HG03108 (cell line): ENCODE data around the gene MYLK.
"Not testable (repeated sequence)": the region's sequence is repeated elsewhere in the genome, so short reads cannot be mapped to it uniquely, and the experiment has no call there.

Experiments used
- ATAC-seq: cut with Tn5 transposase; IDR thresholded peaks from one replicate; pipeline ENCODE4 v1.9.1; 2021; ENCODE audit warnings: moderate library complexity; ENCODE audit not compliant: unreplicated experiment

MYLK gene

GRCh38 chr3:123753286-123753685, 130.8 kb downstream of the MYLK start:
- no peak for ATAC-seq

- ATAC-seq, result no peak
Observed at GRCh38 chr3:123752228-123752627, 131.9 kb downstream of the MYLK start.

GRCh38 chr3:123751433-123751832, 132.7 kb downstream of the MYLK start:
- no peak for ATAC-seq

GRCh38 chr3:123750659-123751420, 133.3 kb downstream of the MYLK start:
- ATAC-seq, result no peak

- ATAC-seq, result no peak
Observed at GRCh38 chr3:123750209-123750608, 133.9 kb downstream of the MYLK start.

- no peak for ATAC-seq
Observed at GRCh38 chr3:123749711-123750110, 134.4 kb downstream of the MYLK start.

- no peak for ATAC-seq
Observed at GRCh38 chr3:123745184-123745855, 138.8 kb downstream of the MYLK start.

- ATAC-seq, result no peak
Observed at GRCh38 chr3:123744064-123744463, 140.1 kb downstream of the MYLK start.

GRCh38 chr3:123743121-123743520, 141.0 kb downstream of the MYLK start:
- ATAC-seq, result no peak

GRCh38 chr3:123741041-123741511, 143.1 kb downstream of the MYLK start:
- ATAC-seq, result no peak

GRCh38 chr3:123740391-123740822, 143.7 kb downstream of the MYLK start:
- ATAC-seq, result no peak

GRCh38 chr3:123739754-123740153, 144.4 kb downstream of the MYLK start:
- ATAC-seq, result no peak

- no peak for ATAC-seq
Observed at GRCh38 chr3:123739106-123739505, 145.0 kb downstream of the MYLK start.

- not testable (repeated sequence) for ATAC-seq
Observed at GRCh38 chr3:123738522-123738921, 145.6 kb downstream of the MYLK start.

GRCh38 chr3:123737168-123737567, 147.0 kb downstream of the MYLK start:
- ATAC-seq, result no peak

- ATAC-seq, result no peak
Observed at GRCh38 chr3:123735456-123735855, 148.7 kb downstream of the MYLK start.

- ATAC-seq, result no peak
Observed at GRCh38 chr3:123734527-123734902, 149.6 kb downstream of the MYLK start.

- ATAC-seq, result no peak
Observed at GRCh38 chr3:123733805-123734526, 150.2 kb downstream of the MYLK start.

- no peak for ATAC-seq
Observed at GRCh38 chr3:123733341-123733740, 150.8 kb downstream of the MYLK start.

GRCh38 chr3:123732447-123732846, 151.7 kb downstream of the MYLK start:
- ATAC-seq, result no peak

- ATAC-seq, result no peak
Observed at GRCh38 chr3:123730829-123731228, 153.3 kb downstream of the MYLK start.

GRCh38 chr3:123728991-123729390, 155.1 kb downstream of the MYLK start:
- no peak for ATAC-seq
